NT2/D1 (cell line): Measurements from ENCODE around the gene VIM.

Source experiments
- SUZ12 ChIP-seq: IDR thresholded peaks from 2 replicates; pipeline ENCODE4 v1.6.1; 2011; ENCODE audit not compliant: insufficient read length, insufficient read depth; ENCODE audit errors: extremely low read depth
- YY1 ChIP-seq: IDR thresholded peaks from 2 replicates; pipeline ENCODE4 v1.6.1; 2011; ENCODE audit not compliant: insufficient read length, insufficient read depth
- ZNF274 ChIP-seq: IDR thresholded peaks from 2 replicates; pipeline ENCODE4 v1.6.1; 2011; ENCODE audit warnings: mild to moderate bottlenecking, low read depth, low read length

DNA sequence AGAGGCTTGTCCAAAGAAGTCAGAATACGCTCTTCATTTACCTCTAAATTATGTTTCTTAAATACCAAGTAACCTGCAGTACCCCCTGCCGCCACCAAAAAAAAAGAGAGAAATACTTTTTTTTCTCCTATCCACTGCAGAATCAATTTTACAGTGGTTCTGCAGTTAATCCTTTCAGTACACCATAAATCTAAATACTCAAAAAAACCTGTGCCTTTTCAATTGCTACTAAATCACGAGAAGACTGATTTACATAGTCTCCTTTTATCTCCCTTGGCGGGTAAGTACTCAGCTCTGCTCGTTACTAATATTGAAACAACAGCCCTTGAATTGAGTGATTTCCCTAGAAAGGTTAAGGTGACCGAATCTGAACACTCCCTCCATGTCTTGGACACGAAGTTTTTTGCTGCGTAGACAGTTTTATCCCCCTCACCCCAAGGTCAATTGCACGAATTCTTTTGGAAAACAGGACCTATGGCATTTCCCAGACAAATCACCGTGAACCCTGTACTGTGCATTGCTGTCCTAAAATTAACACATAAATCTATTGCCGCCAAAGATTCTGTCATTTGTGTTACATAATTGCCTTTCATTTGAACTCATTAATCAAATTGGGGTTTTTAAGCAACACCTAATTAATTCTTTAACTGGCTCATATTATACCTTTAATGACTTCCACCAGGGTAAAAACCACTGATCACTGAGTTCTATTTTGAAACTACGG, 512 bp upstream of the VIM start:
- no peak for TF ChIP-seq YY1
- TF ChIP-seq ZNF274 = no peak
- TF ChIP-seq SUZ12 = no peak
